Ascending aorta (tissue), 2 donors: ENCODE results near the gene TSEN2. TPM values are rescaled to one million over a fixed set of nuclear protein-coding genes. Genes with fewer than 3 reads are reported as not detected.

Experiments
- DNase-seq, 2 donors: peaks; one replicate each; pipeline ENCODE4 v3.0.0-alpha.2; 2019; ENCODE audit warnings: low spot score in 2 of 2
- H3K27ac ChIP-seq, 2 donors: fragments of 200-600 bp; sonication (generic); one replicate each; pipeline ENCODE4 v1.5.1; 2016 to 2017; ENCODE audit warnings: mild to moderate bottlenecking in 1 of 2
- H3K27me3 ChIP-seq: fragments of 200-600 bp; sonication (generic); one replicate; pipeline ENCODE4 v1.5.1; 2017
- H3K36me3 ChIP-seq, 2 donors: fragments of 200-600 bp; sonication (generic); one replicate each; pipeline ENCODE4 v1.5.1; 2016
- H3K4me1 ChIP-seq, 2 donors: fragments of 200-600 bp; sonication (generic); one replicate each; pipeline ENCODE4 v1.5.1; 2016 to 2017; ENCODE audit warnings: mild to moderate bottlenecking in 1 of 2
- H3K4me3 ChIP-seq, 2 donors: fragments of 200-600 bp; sonication (generic); one replicate each; pipeline ENCODE4 v1.5.1; 2016 to 2017; ENCODE audit warnings: mild to moderate bottlenecking in 1 of 2
- H3K9me3 ChIP-seq, 2 donors: fragments of 200-600 bp; sonication (generic); one replicate each; pipeline ENCODE4 v1.5.1; 2016
- intact Hi-C: fragments of 100-400 bp; cut with DNase I; formaldehyde crosslinking; loops from one replicate; pipeline ENCODE4 v1.15.1; 2023
- total RNA-seq: library from RNA; depleted of rRNA; stranded (reverse); fragments of >200 nt; gene quantifications from one replicate; pipeline ENCODE4 v1.1.0, GENCODE V29; 2016
- TF ChIP-seq, protein P1 (sequence below), 3 experiments: fragments of 200-600 bp in 2 of 3; fragments of 450-650 bp in 1 of 3; sonication (generic) in 2 of 3; IDR thresholded peaks; one replicate each; pipeline ENCODE4 v1.5.1; 2016 to 2019; ENCODE audit warnings: antibody characterized with exemption in 3 of 3, mild to moderate bottlenecking in 1 of 3, moderate library complexity in 1 of 3

TSEN2 gene
- total RNA-seq, 1 donor from 2014 or later = 6.3 TPM

DNA sequence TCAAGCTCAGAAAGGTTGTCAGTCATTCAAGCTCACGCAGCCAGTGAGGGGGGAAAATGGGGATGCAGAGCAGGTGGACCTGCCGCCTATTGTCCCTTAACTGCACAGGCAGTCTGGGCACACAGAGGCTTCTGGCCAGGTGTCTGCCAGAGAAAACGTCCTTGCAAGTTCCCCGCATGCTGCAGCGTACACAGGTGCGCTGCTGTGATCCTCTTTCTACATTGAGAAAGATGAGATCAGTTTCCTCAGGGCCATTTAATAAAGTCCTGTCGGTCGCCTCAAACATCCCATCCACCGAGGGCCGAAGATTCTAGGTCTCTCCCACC, 445 bp upstream of the TSEN2 start:
- H3K36me3 ChIP-seq = no peaks in the 10 kb centered on the region
- no peaks in the 10 kb centered on the region for H3K9me3 ChIP-seq
- intact Hi-C loops = loop anchor here (1.0 to 10.0 kb wide), 8 partner anchors 25 to 1658 kb away; partner anchors contain the start of genes MKRN2, PPARG and RPL32
- H3K27me3 ChIP-seq = no peaks in the 10 kb centered on the region
- TF ChIP-seq, protein P1, sequence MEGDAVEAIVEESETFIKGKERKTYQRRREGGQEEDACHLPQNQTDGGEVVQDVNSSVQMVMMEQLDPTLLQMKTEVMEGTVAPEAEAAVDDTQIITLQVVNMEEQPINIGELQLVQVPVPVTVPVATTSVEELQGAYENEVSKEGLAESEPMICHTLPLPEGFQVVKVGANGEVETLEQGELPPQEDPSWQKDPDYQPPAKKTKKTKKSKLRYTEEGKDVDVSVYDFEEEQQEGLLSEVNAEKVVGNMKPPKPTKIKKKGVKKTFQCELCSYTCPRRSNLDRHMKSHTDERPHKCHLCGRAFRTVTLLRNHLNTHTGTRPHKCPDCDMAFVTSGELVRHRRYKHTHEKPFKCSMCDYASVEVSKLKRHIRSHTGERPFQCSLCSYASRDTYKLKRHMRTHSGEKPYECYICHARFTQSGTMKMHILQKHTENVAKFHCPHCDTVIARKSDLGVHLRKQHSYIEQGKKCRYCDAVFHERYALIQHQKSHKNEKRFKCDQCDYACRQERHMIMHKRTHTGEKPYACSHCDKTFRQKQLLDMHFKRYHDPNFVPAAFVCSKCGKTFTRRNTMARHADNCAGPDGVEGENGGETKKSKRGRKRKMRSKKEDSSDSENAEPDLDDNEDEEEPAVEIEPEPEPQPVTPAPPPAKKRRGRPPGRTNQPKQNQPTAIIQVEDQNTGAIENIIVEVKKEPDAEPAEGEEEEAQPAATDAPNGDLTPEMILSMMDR (IDR thresholded peaks at IDR 0.05) = no peak
- peaks cover 8 to 10% of the 10 kb centered on the region in 2 donors for H3K4me1 ChIP-seq
- peak overlapping the region in 1 of 2 donors; percentile 46 for H3K27ac ChIP-seq
- no peak for DNase-seq
- peak overlapping the region; percentile 56 to 79 for H3K4me3 ChIP-seq

DNA sequence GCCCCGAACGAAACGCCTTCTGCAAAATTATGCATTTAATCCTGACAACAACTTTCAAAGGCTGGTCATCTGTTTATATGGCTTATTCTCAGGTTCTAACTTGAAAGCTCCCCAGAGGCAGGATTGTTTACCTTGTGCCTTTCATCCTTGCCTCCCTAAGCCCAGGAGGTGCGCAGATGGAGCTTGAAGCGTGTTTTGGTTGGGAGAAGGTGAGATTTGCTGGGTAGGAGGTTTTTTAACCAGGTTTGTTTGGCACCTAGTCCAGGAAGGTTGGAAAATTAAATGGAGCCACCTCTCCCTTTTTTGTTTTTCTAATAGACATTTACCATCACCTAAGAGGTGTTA, 675 bp downstream of the TSEN2 start:
- Histone ChIP-seq H3K9me3 (no peaks in the 10 kb centered on the region), H3K36me3 (peaks cover 0 to 2% of the 10 kb centered on the region in 2 donors), H3K27me3 (no peaks in the 10 kb centered on the region), H3K27ac (peak overlapping the region in 1 of 2 donors; percentile 42), H3K4me1 (peaks cover 8 to 10% of the 10 kb centered on the region in 2 donors), H3K4me3 (peak overlapping the region; percentile 56 to 79)
- DNase-seq = no peak
- intact Hi-C loops = loop anchor here (2.0 to 10.0 kb wide), 7 partner anchors 24 to 1657 kb away; partner anchors contain the start of genes MKRN2, PPARG and RPL32
- TF ChIP-seq, protein P1 (IDR thresholded peaks at IDR 0.05) = no peak

DNA sequence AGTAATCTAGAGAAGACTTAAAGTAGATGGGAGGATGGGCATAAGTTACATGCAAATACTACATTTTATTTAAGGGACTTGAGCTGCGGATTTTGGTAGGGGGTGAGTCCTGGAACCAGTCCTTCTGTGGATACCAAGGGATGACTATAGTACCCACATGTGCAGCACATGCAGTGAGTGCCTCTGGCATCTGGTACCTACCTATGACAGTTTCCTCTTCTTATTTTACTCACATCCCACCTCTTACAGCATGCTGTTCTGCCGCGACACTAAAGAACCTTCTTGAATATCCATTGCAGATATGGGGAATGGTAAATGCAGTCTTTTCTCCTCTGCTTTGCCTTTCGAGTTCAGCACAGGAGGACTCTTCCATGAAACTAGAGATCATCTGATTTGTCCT, 1.7 kb downstream of the TSEN2 start:
- H3K36me3 ChIP-seq = peaks cover 0 to 4% of the 10 kb centered on the region in 2 donors
- intact Hi-C loops = loop anchor here (10.0 kb wide), 1 partner anchor 1409 kb away; no protein-coding TSS in a partner anchor
- no peak overlapping the region for H3K4me3 ChIP-seq
- TF ChIP-seq, protein P1 (IDR thresholded peaks at IDR 0.05) = no peak
- no peaks in the 10 kb centered on the region for H3K9me3 ChIP-seq
- peaks cover 8 to 10% of the 10 kb centered on the region in 2 donors for H3K4me1 ChIP-seq
- DNase-seq = no peak
- H3K27me3 ChIP-seq = no peaks in the 10 kb centered on the region
- no peak overlapping the region for H3K27ac ChIP-seq

DNA sequence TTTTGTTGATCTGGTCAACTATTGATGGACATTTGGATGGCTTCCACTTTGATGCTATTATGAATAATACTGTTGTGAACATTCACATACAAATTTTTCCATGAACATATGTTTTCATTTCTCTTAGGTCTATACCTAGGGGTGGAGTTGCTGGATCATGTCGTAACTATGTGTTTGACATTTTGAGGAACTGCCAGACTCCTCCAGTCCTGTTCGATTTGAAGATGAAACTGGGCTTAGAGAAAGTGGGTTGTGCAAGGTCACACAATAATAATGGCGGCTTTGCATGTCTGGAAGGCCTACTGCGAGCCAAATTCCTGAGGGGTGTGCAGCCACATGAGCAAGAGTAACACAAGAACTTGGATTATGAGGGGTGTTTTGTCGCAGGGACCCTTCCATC, 2.6 kb downstream of the TSEN2 start:
- DNase-seq = no peak
- intact Hi-C loops = loop anchor here (10.0 kb wide), 1 partner anchor 1408 kb away; no protein-coding TSS in a partner anchor
- Histone ChIP-seq H3K9me3 (no peaks in the 10 kb centered on the region), H3K36me3 (peaks cover 2 to 4% of the 10 kb centered on the region in 2 donors), H3K27me3 (no peaks in the 10 kb centered on the region), H3K27ac (no peak overlapping the region), H3K4me1 (peaks cover 8 to 10% of the 10 kb centered on the region in 2 donors), H3K4me3 (no peak overlapping the region)
- TF ChIP-seq, protein P1 (IDR thresholded peaks at IDR 0.05) = no peak

DNA sequence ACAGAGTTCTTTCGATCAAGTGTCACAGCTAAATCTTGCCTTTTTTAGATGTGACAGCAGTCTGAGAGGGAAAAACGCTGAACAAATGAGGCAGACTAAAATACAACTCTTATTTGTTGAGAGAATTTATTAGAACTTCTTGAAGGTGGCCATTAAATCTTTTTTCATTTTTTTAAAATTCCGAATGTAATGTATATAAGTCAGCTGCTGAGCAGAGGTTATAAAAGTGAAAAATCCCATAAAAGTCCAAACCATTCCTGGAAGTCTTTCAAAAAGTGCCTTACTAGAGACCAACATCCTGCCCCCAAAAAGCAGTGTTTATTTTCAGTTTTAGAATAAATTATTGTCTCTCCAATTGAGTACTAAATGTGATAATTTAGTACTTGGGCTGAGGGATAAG, 3.1 kb downstream of the TSEN2 start:
- TF ChIP-seq, protein P1 (IDR thresholded peaks at IDR 0.05) = no peak
- Histone ChIP-seq H3K36me3 (peaks cover 2 to 9% of the 10 kb centered on the region in 2 donors), H3K27me3 (no peaks in the 10 kb centered on the region), H3K9me3 (no peaks in the 10 kb centered on the region), H3K4me3 (no peak overlapping the region), H3K4me1 (peaks cover 8 to 10% of the 10 kb centered on the region in 2 donors), H3K27ac (no peak overlapping the region)
- intact Hi-C loops = loop anchor here (10.0 kb wide), 1 partner anchor 1407 kb away; no protein-coding TSS in a partner anchor
- DNase-seq = no peak
